K562 (cell line): ENCODE results near the gene NINJ2. TPM values are rescaled to one million over a fixed set of nuclear protein-coding genes. Genes with fewer than 3 reads are reported as not detected.

Experiments used
- ATAC-seq: fragments of 200-7000 bp; cut with Tn5 transposase; 3 replicates; pipeline ENCODE4 v1.9.1; 2020; ENCODE audit warnings: moderate library complexity
- BruUV-seq: library from RNA; stranded (reverse); fragments of 400-500 nt; replicated peaks from 2 replicates; lab custom pipeline; 2021; lab: Mats Ljungman, UMichigan
- CTCF ChIA-PET: fragments of 300-600 bp; formaldehyde crosslinking; extraction: SDS; loops from one replicate; lab custom pipeline; 2021; ENCODE audit warnings: low intra/inter-chr PET ratio; lab: Yijun Ruan, JAX
- POLR2A ChIA-PET: fragments of 300-600, 350-650 bp; sonication (Branson Sonifier 250); formaldehyde crosslinking; extraction: SDS; loops from one replicate; lab custom pipeline; 2021; ENCODE audit warnings: antibody characterized with exemption, inconsistent platforms; lab: Yijun Ruan, JAX
- DNase-seq, 4 experiments: peaks; one replicate each; pipeline versions ENCODE4 v3.0.0 to v3.0.0-alpha.2; 2011 to 2018; ENCODE audit warnings: low spot score in 3 of 4, mixed read lengths in 3 of 4; ENCODE audit errors: extremely low read depth in 1 of 4
- FAIRE-seq: peaks from 2 replicates; lab custom pipeline; 2011; peaks lifted over from hg19 to GRCh38; lab: Jason Lieb, UNC
- H2AFZ ChIP-seq: 2 replicates; pipeline ENCODE4 v1.6.0; 2011; ENCODE audit warnings: low read depth, low read length, control low read depth, inconsistent platforms
- H3K27ac ChIP-seq: fragments of 200-600 bp; 3 replicates; pipeline ENCODE4 v1.8.0; 2011; ENCODE audit warnings: low read depth, mild to moderate bottlenecking, control low read depth, inconsistent platforms, low read length, moderate library complexity, mixed read lengths; ENCODE audit errors: extremely low read depth
- H3K27me3 ChIP-seq, 2 experiments: fragments of 300-600 bp in 1 of 2; 2 replicates in 1 of 2; 3 replicates in 1 of 2; pipeline versions ENCODE4 v1.6.0 to v1.8.0; 2011; ENCODE audit warnings: inconsistent platforms in 2 of 2, low read length in 2 of 2, mild to moderate bottlenecking in 1 of 2, mixed read lengths in 1 of 2, moderate library complexity in 1 of 2; ENCODE audit not compliant: control insufficient read depth in 2 of 2, insufficient read depth in 2 of 2
- H3K36me3 ChIP-seq: fragments of 300-600 bp; 3 replicates; pipeline ENCODE4 v1.8.0; 2011; ENCODE audit warnings: mild to moderate bottlenecking, low read length, inconsistent platforms; ENCODE audit not compliant: control insufficient read depth, insufficient read depth
- H3K4me1 ChIP-seq, 2 experiments: fragments of 200-600 bp in 1 of 2; replicated peaks in 1 of 2; 2 replicates in 1 of 2; 3 replicates in 1 of 2; pipeline versions ENCODE4 v1.5.1 to v1.8.0; 2011; ENCODE audit warnings: inconsistent platforms in 2 of 2, low read length in 2 of 2, mild to moderate bottlenecking in 1 of 2, mixed read lengths in 1 of 2, moderate library complexity in 1 of 2; ENCODE audit not compliant: control insufficient read depth in 2 of 2, insufficient read depth in 2 of 2
- H3K4me2 ChIP-seq: 2 replicates; pipeline ENCODE4 v1.6.1; 2011; ENCODE audit warnings: low read length, control low read depth, inconsistent platforms, mixed read lengths; ENCODE audit not compliant: insufficient read depth
- H3K4me3 ChIP-seq: fragments of 200-600 bp; sonication (generic), shearing (Covaris generic); 2 replicates; pipeline ENCODE4 v1.5.1; 2016; ENCODE audit warnings: control low read depth, inconsistent platforms
- H3K79me2 ChIP-seq: fragments of 200-600 bp; 3 replicates; pipeline ENCODE4 v1.8.0; 2011; ENCODE audit warnings: low read length, inconsistent platforms; ENCODE audit not compliant: control insufficient read depth, insufficient read depth
- H3K9ac ChIP-seq, 2 experiments: 2 replicates each; pipeline versions ENCODE4 v1.6.0 to v1.6.1; 2011; ENCODE audit warnings: low read depth in 2 of 2, low read length in 2 of 2, control low read depth in 1 of 2, inconsistent platforms in 1 of 2, mild to moderate bottlenecking in 1 of 2, mixed read lengths in 1 of 2; ENCODE audit not compliant: insufficient read depth in 1 of 2
- H3K9me1 ChIP-seq: one replicate; pipeline ENCODE4 v1.6.0; 2011; ENCODE audit warnings: inconsistent platforms, mild to moderate bottlenecking, low read length, moderate library complexity; ENCODE audit not compliant: control insufficient read depth, insufficient read depth
- H3K9me3 ChIP-seq: replicated peaks from 2 replicates; pipeline ENCODE4 v1.5.1; 2011; ENCODE audit warnings: low read depth, low read length, inconsistent platforms; ENCODE audit not compliant: control insufficient read depth, insufficient read depth
- H4K20me1 ChIP-seq: replicated peaks from 2 replicates; pipeline ENCODE4 v1.6.1; 2011; ENCODE audit warnings: low read length, inconsistent platforms, mixed read lengths; ENCODE audit not compliant: control insufficient read depth, insufficient read depth
- CAMTA2 ChIP-seq: fragments of 250-450 bp; sonication (Bioruptor Pico); conservative IDR thresholded peaks from 2 replicates; pipeline ENCODE4 v1.5.1; 2022
- DDX20 ChIP-seq: fragments of 450-650 bp; IDR thresholded peaks from 2 replicates; pipeline ENCODE4 v1.6.1; 2016; ENCODE audit warnings: missing genetic modification characterization, low read depth, mild to moderate bottlenecking, missing compliant biosample characterization, moderate library complexity
- JUNB ChIP-seq: fragments of 450-650 bp; formaldehyde crosslinking; conservative IDR thresholded peaks from 2 replicates; pipeline ENCODE4 v1.4.0; 2020; ENCODE audit warnings: mild to moderate bottlenecking
- TCF7 ChIP-seq: sonication (generic); IDR thresholded peaks from 2 replicates; pipeline ENCODE4 v1.6.1; 2016; ENCODE audit warnings: antibody characterized with exemption, borderline replicate concordance
- ZBTB17 ChIP-seq: fragments of 450-650 bp; formaldehyde crosslinking; IDR thresholded peaks from 2 replicates; pipeline ENCODE4 v1.4.0; 2020; ENCODE audit warnings: mild to moderate bottlenecking
- ZKSCAN8 ChIP-seq: fragments of 200-800 bp; sonication (Bioruptor generic); IDR thresholded peaks from 2 replicates; pipeline ENCODE4 v1.6.1; 2016; ENCODE audit warnings: missing genetic modification characterization, missing compliant biosample characterization
- WGBS: fragments of 100-300 bp; shearing (Covaris generic); methylation state at CpG from one replicate; pipeline ENCODE4 v1.1.6; 2016; ENCODE audit warnings: low coverage, mixed read lengths; ENCODE audit not compliant: insufficient coverage; ENCODE audit errors: missing lambda C conversion rate; 5-methylcytosine and 5-hydroxymethylcytosine counted together
- in situ Hi-C: fragments of 300-500 bp; cut with MboI; formaldehyde crosslinking; loops from 4 replicates; pipeline ENCODE4 v1.15.0; 2018; ENCODE audit warnings: inconsistent platforms, mixed read lengths
- intact Hi-C: fragments of 100-400 bp; cut with micrococcal nuclease; formaldehyde crosslinking; loops from 2 replicates; pipeline ENCODE4 v1.14.2; 2022
- polyA plus RNA-seq, 8 experiments: library from polyadenylated mRNA; depleted of rRNA in 4 of 8; stranded (reverse) in 5 of 8; unstranded in 3 of 8; fragments of >200 nt; fragmentation: Nextera tagmentation in 2 of 8; fragmentation: Illumina TruSeq in 1 of 8; extraction: Ambion mirVana in 2 of 8; extraction: Trizol in 1 of 8; gene quantifications; 2 replicates each; pipeline versions ENCODE4 v1.2.1 to v1.2.3, GENCODE V29; 2011 to 2014; ENCODE audit warnings: inconsistent platforms in 1 of 8, missing spikeins in 1 of 8
- total RNA-seq, 7 experiments: library from RNA; depleted of rRNA in 6 of 7; stranded (reverse); fragments of >200 nt in 6 of 7; fragmentation: Illumina TruSeq in 2 of 7; extraction: Trizol in 2 of 7; gene quantifications; 2 replicates each; pipeline versions ENCODE4 v1.2.1 to v1.2.3, GENCODE V29; 2011 to 2021; ENCODE audit warnings: low replicate concordance in 1 of 7
- TF ChIP-seq, protein P1 (sequence below): fragments of 450-650 bp; formaldehyde crosslinking; IDR thresholded peaks from 2 replicates; pipeline ENCODE4 v1.4.0; 2020; ENCODE audit warnings: mild to moderate bottlenecking, moderate library complexity
- TF ChIP-seq, protein P2 (sequence below): fragments of 250-450 bp; sonication (Bioruptor Pico); IDR thresholded peaks from 2 replicates; pipeline ENCODE4 v1.5.0; 2021
- TF ChIP-seq, protein P3 (sequence below): fragments of 250-450 bp; sonication (Bioruptor Pico); IDR thresholded peaks from 2 replicates; pipeline ENCODE4 v1.9.0; 2021; ENCODE audit warnings: mild to moderate bottlenecking, inconsistent platforms
- TF ChIP-seq, protein P4 (sequence below): fragments of 450-650 bp; IDR thresholded peaks from 2 replicates; pipeline ENCODE4 v1.6.1; 2016; ENCODE audit warnings: mild to moderate bottlenecking

NINJ2 gene
- total and polyA plus RNA-seq, 9 of the 15 experiments (the other 6 are each of a cell fraction or from before 2014, with no cell fraction given) = 2.6 to 16.0 (median 4.5) TPM

DNA sequence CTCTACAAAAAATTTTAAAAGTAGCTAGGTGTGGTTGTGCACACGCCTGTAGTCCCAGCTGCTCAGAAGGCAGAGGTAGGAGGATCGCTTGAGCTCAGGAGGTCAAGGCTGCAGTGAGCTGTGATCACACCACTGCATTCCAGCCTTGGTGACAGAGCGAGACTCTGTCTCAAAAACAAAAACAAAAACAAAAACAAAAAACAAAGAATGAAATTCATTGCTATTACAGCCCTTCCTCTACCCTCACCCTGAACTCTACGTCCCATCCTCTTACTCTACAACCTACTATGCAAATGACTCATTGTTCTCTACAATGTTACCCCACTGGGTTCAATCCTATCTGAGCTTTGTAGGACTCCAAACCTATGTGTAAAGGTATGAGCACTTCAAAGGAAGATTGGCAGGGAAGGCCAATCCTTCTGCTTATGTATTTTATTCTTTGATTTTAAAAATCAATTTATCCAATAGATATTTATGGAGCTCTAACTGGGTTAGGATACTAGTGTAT lies 39.3 kb downstream of the NINJ2 start:
- H3K9me1 ChIP-seq = no peaks in the 10 kb centered on the region
- H4K20me1 ChIP-seq = no peaks in the 10 kb centered on the region
- no peak overlapping the region for H3K9ac ChIP-seq
- ChIA-PET CTCF (no interaction called here), POLR2A (no interaction called here)
- no TSS peak for BruUV-seq
- no peaks in the 10 kb centered on the region for H3K9me3 ChIP-seq
- H3K4me2 ChIP-seq = no peak overlapping the region
- no peak overlapping the region for H3K27ac ChIP-seq
- DNase-seq (no peak), FAIRE-seq (no peak), ATAC-seq (no peak)
- in situ Hi-C loops (no loop called here), intact Hi-C loops (no loop called here)
- no peaks in the 10 kb centered on the region for H3K79me2 ChIP-seq
- no peaks in the 10 kb centered on the region for H3K27me3 ChIP-seq
- 90% methylated on average over 1 of the region's 4 CpGs for WGBS
- H3K36me3 ChIP-seq = no peaks in the 10 kb centered on the region
- H3K4me1 ChIP-seq = peaks cover 4 to 13% of the 10 kb centered on the region in 2 experiments; a peak in 3 of 5 replicates
- no peak overlapping the region for H2AFZ ChIP-seq
- H3K4me3 ChIP-seq = no peak overlapping the region
- TF ChIP-seq ZBTB17 (CRISPR knock-in tag) (no peak), TCF7 (no peak), DDX20 (tag) (no peak), CAMTA2 (CRISPR knock-in tag) (no peak), JUNB (no peak), ZKSCAN8 (no peak)
- TF ChIP-seq, protein P1, sequence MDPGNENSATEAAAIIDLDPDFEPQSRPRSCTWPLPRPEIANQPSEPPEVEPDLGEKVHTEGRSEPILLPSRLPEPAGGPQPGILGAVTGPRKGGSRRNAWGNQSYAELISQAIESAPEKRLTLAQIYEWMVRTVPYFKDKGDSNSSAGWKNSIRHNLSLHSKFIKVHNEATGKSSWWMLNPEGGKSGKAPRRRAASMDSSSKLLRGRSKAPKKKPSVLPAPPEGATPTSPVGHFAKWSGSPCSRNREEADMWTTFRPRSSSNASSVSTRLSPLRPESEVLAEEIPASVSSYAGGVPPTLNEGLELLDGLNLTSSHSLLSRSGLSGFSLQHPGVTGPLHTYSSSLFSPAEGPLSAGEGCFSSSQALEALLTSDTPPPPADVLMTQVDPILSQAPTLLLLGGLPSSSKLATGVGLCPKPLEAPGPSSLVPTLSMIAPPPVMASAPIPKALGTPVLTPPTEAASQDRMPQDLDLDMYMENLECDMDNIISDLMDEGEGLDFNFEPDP (CRISPR knock-in tag) = no peak
- TF ChIP-seq, protein P2, sequence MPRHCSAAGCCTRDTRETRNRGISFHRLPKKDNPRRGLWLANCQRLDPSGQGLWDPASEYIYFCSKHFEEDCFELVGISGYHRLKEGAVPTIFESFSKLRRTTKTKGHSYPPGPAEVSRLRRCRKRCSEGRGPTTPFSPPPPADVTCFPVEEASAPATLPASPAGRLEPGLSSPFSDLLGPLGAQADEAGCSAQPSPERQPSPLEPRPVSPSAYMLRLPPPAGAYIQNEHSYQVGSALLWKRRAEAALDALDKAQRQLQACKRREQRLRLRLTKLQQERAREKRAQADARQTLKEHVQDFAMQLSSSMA (CRISPR knock-in tag) = no peak
- TF ChIP-seq, protein P3, sequence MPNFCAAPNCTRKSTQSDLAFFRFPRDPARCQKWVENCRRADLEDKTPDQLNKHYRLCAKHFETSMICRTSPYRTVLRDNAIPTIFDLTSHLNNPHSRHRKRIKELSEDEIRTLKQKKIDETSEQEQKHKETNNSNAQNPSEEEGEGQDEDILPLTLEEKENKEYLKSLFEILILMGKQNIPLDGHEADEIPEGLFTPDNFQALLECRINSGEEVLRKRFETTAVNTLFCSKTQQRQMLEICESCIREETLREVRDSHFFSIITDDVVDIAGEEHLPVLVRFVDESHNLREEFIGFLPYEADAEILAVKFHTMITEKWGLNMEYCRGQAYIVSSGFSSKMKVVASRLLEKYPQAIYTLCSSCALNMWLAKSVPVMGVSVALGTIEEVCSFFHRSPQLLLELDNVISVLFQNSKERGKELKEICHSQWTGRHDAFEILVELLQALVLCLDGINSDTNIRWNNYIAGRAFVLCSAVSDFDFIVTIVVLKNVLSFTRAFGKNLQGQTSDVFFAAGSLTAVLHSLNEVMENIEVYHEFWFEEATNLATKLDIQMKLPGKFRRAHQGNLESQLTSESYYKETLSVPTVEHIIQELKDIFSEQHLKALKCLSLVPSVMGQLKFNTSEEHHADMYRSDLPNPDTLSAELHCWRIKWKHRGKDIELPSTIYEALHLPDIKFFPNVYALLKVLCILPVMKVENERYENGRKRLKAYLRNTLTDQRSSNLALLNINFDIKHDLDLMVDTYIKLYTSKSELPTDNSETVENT = no peak
- TF ChIP-seq, protein P4, sequence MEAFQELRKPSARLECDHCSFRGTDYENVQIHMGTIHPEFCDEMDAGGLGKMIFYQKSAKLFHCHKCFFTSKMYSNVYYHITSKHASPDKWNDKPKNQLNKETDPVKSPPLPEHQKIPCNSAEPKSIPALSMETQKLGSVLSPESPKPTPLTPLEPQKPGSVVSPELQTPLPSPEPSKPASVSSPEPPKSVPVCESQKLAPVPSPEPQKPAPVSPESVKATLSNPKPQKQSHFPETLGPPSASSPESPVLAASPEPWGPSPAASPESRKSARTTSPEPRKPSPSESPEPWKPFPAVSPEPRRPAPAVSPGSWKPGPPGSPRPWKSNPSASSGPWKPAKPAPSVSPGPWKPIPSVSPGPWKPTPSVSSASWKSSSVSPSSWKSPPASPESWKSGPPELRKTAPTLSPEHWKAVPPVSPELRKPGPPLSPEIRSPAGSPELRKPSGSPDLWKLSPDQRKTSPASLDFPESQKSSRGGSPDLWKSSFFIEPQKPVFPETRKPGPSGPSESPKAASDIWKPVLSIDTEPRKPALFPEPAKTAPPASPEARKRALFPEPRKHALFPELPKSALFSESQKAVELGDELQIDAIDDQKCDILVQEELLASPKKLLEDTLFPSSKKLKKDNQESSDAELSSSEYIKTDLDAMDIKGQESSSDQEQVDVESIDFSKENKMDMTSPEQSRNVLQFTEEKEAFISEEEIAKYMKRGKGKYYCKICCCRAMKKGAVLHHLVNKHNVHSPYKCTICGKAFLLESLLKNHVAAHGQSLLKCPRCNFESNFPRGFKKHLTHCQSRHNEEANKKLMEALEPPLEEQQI = no peak
